K562 (cell line): ENCODE results near the gene PHACTR2. TPM values are rescaled to one million over a fixed set of nuclear protein-coding genes. Genes with fewer than 3 reads are reported as not detected.

Experiments
- ATF7 ChIP-seq: fragments of 450-650 bp; IDR thresholded peaks from 2 replicates; pipeline ENCODE4 v1.7.1; 2014; ENCODE audit warnings: mild to moderate bottlenecking, moderate library complexity
- BRCA1 ChIP-seq, 2 experiments: fragments of 450-650 bp in 1 of 2; sonication (generic) in 1 of 2; formaldehyde crosslinking in 1 of 2; IDR thresholded peaks; 2 replicates each; pipeline versions ENCODE4 v1.5.0 to v1.6.1; 2017 to 2020; ENCODE audit warnings: mild to moderate bottlenecking in 1 of 2, missing genetic modification reagents in 1 of 2
- BRD4 ChIP-seq: fragments of 200-600 bp; sonication (generic); IDR thresholded peaks from 2 replicates; pipeline ENCODE4 v1.6.1; 2017; ENCODE audit warnings: inconsistent platforms
- CBX3 ChIP-seq, 2 experiments: IDR thresholded peaks; 1 replicate in 1 of 2; 2 replicates in 1 of 2; pipeline ENCODE4 v1.6.1; 2012; ENCODE audit warnings: inconsistent platforms in 2 of 2, low read length in 2 of 2, borderline replicate concordance in 1 of 2, control low read depth in 1 of 2
- CHD1 ChIP-seq: fragments of 200-600 bp; sonication (generic); IDR thresholded peaks from one replicate; pipeline ENCODE4 v1.6.1; 2012; ENCODE audit warnings: mild to moderate bottlenecking, moderate library complexity, low read length, inconsistent platforms
- EP300 ChIP-seq: IDR thresholded peaks from 2 replicates; pipeline ENCODE4 v1.6.1; 2012; ENCODE audit warnings: low read length, improper control_type of control experiment
- EWSR1 ChIP-seq: fragments of 450-650 bp; IDR thresholded peaks from 2 replicates; pipeline ENCODE4 v1.6.1; 2018; ENCODE audit warnings: borderline replicate concordance, mild to moderate bottlenecking, low read depth, moderate library complexity; ENCODE audit not compliant: partially characterized antibody
- HNRNPK ChIP-seq: fragments of 200-400 bp; formaldehyde crosslinking; IDR thresholded peaks from one replicate; pipeline ENCODE4 v1.6.1; 2018; ENCODE audit warnings: mild to moderate bottlenecking, low read depth, low read length; ENCODE audit not compliant: poor library complexity, severe bottlenecking
- HNRNPUL1 ChIP-seq: fragments of 200-400 bp; formaldehyde crosslinking; IDR thresholded peaks from 2 replicates; pipeline ENCODE4 v1.6.1; 2017; ENCODE audit warnings: low read length
- MAZ ChIP-seq, 2 experiments: fragments of 450-650 bp in 1 of 2; sonication (generic) in 1 of 2; formaldehyde crosslinking; IDR thresholded peaks in 1 of 2; conservative IDR thresholded peaks in 1 of 2; 2 replicates each; pipeline versions ENCODE4 v1.4.0 to v1.5.0; 2020; ENCODE audit warnings: mild to moderate bottlenecking in 1 of 2, missing genetic modification reagents in 1 of 2
- MTF1 ChIP-seq: fragments of 250-450 bp; sonication (Bioruptor Pico); IDR thresholded peaks from 2 replicates; pipeline ENCODE4 v1.9.0; 2021; ENCODE audit warnings: moderate library complexity, mild to moderate bottlenecking, inconsistent platforms, borderline replicate concordance
- NFYB ChIP-seq: IDR thresholded peaks from 2 replicates; pipeline ENCODE4 v1.6.1; 2011; ENCODE audit warnings: mild to moderate bottlenecking, moderate library complexity; ENCODE audit not compliant: insufficient read length; ENCODE audit errors: extremely low read depth
- NKRF ChIP-seq: fragments of 450-650 bp; IDR thresholded peaks from 2 replicates; pipeline ENCODE4 v1.6.1; 2016; ENCODE audit warnings: borderline replicate concordance
- SAFB ChIP-seq: fragments of 200-400 bp; formaldehyde crosslinking; IDR thresholded peaks from 2 replicates; pipeline ENCODE4 v1.6.1; 2017; ENCODE audit warnings: low read depth, low read length, borderline replicate concordance
- SMAD3 ChIP-seq: fragments of 450-650 bp; formaldehyde crosslinking; conservative IDR thresholded peaks from 2 replicates; pipeline ENCODE4 v1.4.0; 2020; ENCODE audit warnings: mild to moderate bottlenecking
- TFE3 ChIP-seq: fragments of 450-650 bp; formaldehyde crosslinking; IDR thresholded peaks from 2 replicates; pipeline ENCODE4 v1.4.0; 2020; ENCODE audit warnings: mild to moderate bottlenecking, mixed read lengths
- THRA ChIP-seq: fragments of 450-650 bp; IDR thresholded peaks from 2 replicates; pipeline ENCODE4 v1.6.1; 2017; ENCODE audit warnings: mild to moderate bottlenecking, moderate library complexity
- U2AF1 ChIP-seq: fragments of 200-400 bp; formaldehyde crosslinking; optimal IDR thresholded peaks from 2 replicates; pipeline ENCODE3; 2017; ENCODE audit warnings: mild to moderate bottlenecking, low read depth, low read length, moderate library complexity
- YY1 ChIP-seq, 3 experiments: IDR thresholded peaks; 2 replicates each; pipeline ENCODE4 v1.6.1; 2011; ENCODE audit warnings: low read length in 2 of 3, mild to moderate bottlenecking in 2 of 3, moderate library complexity in 2 of 3, borderline replicate concordance in 1 of 3, control low read depth in 1 of 3, low read depth in 1 of 3; ENCODE audit not compliant: insufficient read depth in 3 of 3, insufficient replicate concordance in 2 of 3, control insufficient read depth in 1 of 3, insufficient read length in 1 of 3; ENCODE audit errors: extremely low read depth in 1 of 3
- ZFX ChIP-seq: sonication (generic); formaldehyde crosslinking; IDR thresholded peaks from 2 replicates; pipeline ENCODE4 v1.8.0; 2022; ENCODE audit warnings: mild to moderate bottlenecking, missing genetic modification reagents, moderate library complexity
- ZNF274 ChIP-seq: IDR thresholded peaks from 2 replicates; pipeline ENCODE4 v1.6.1; 2011; ENCODE audit warnings: low read depth, mild to moderate bottlenecking, low read length, moderate library complexity, borderline replicate concordance
- polyA plus RNA-seq, 8 experiments: library from polyadenylated mRNA; depleted of rRNA in 4 of 8; stranded (reverse) in 5 of 8; unstranded in 3 of 8; fragments of >200 nt; fragmentation: Nextera tagmentation in 2 of 8; fragmentation: Illumina TruSeq in 1 of 8; extraction: Ambion mirVana in 2 of 8; extraction: Trizol in 1 of 8; gene quantifications; 2 replicates each; pipeline versions ENCODE4 v1.2.1 to v1.2.3, GENCODE V29; 2011 to 2014; ENCODE audit warnings: inconsistent platforms in 1 of 8, missing spikeins in 1 of 8
- total RNA-seq, 7 experiments: library from RNA; depleted of rRNA in 6 of 7; stranded (reverse); fragments of >200 nt in 6 of 7; fragmentation: Illumina TruSeq in 2 of 7; extraction: Trizol in 2 of 7; gene quantifications; 2 replicates each; pipeline versions ENCODE4 v1.2.1 to v1.2.3, GENCODE V29; 2011 to 2021; ENCODE audit warnings: low replicate concordance in 1 of 7

Gene PHACTR2
- total and polyA plus RNA-seq, 9 of the 15 experiments (the other 6 are each of a cell fraction or from before 2014, with no cell fraction given): 5.3 to 52.5 (median 22.9) TPM

GRCh38 chr6:143677891-143678791 is at the start of gene PHACTR2 (continued):
- no peak for TF ChIP-seq BRCA1 (IDR thresholded peaks at IDR 0.05)
- TF ChIP-seq BRCA1 (CRISPR knock-in tag; IDR thresholded peaks at IDR 0.05): no peak
- TF ChIP-seq MTF1 (CRISPR knock-in tag): no peak
- TF ChIP-seq BRD4: peak; percentile 68; the same call in 1 of the 2 replicates
- no peak for TF ChIP-seq SMAD3 (CRISPR knock-in tag)
- TF ChIP-seq HNRNPUL1: no peak
- peak; percentile 72 for TF ChIP-seq ATF7
- peak; percentile 90 for TF ChIP-seq CHD1
- TF ChIP-seq TFE3 (CRISPR knock-in tag): no peak
- TF ChIP-seq EP300: no peak
- no peak for TF ChIP-seq EWSR1
- 0 out of 2 replicates have a peak, but pooled peaks have one; percentile 27 for TF ChIP-seq SAFB
- TF ChIP-seq NFYB: no peak
- no peak for TF ChIP-seq HNRNPK
- TF ChIP-seq ZNF274: no peak
- peak; percentile 55 to 82 for TF ChIP-seq MAZ (CRISPR knock-in tag; conservative IDR thresholded peaks at IDR 0.05 in 1 of 2, IDR thresholded peaks at IDR 0.05 in 1 of 2)
- TF ChIP-seq NKRF: peak; percentile 62; the same call in 1 of the 2 replicates
- TF ChIP-seq YY1 (IDR thresholded peaks at IDR 0.05; ENCODE audit: borderline replicate concordance in 1 of 3, control insufficient read depth in 1 of 3, extremely low read depth in 1 of 3, insufficient read depth in 3 of 3, insufficient read length in 1 of 3, insufficient replicate concordance in 2 of 3, low read depth in 1 of 3, low read length in 2 of 3): peak in 2 of 3 experiments; percentile 31 to 66
- peak; percentile 93 for TF ChIP-seq ZFX (CRISPR knock-in tag)
- peak in 1 of 2 experiments; percentile 7; a peak in 1 of 3 replicates for TF ChIP-seq CBX3 (IDR thresholded peaks at IDR 0.05; ENCODE audit: borderline replicate concordance in 1 of 2, low read length in 2 of 2)
- no peak for TF ChIP-seq THRA
- TF ChIP-seq U2AF1: no peak
